RWPE1 (cell line): ENCODE results near the gene SPRED3.

Source experiments
- CTCF ChIA-PET: fragments of 350-600 bp; sonication (Branson Sonifier 250); formaldehyde crosslinking; extraction: SDS; loops from one replicate; lab custom pipeline; 2021; lab: Yijun Ruan, JAX
- POLR2A ChIA-PET: fragments of 400-600 bp; formaldehyde crosslinking; extraction: SDS; loops from one replicate; lab custom pipeline; 2020; ENCODE audit warnings: antibody characterized with exemption; ENCODE audit not compliant: low non-redundant PET; lab: Yijun Ruan, JAX
- DNase-seq: peaks from one replicate; pipeline ENCODE4 v3.0.0; 2012; ENCODE audit warnings: low spot score
- H3K27ac ChIP-seq: fragments of 450-650 bp; 2 replicates; pipeline ENCODE4 v1.5.1; 2017
- CTCF ChIP-seq: fragments of 450-650 bp; conservative IDR thresholded peaks from 2 replicates; pipeline ENCODE4 v1.5.1; 2017; ENCODE audit warnings: low read depth, mild to moderate bottlenecking

The SPRED3 gene

GRCh38 chr19:38371081-38371480 lies 17.4 kb upstream of the SPRED3 start:
- no peak for TF ChIP-seq CTCF
- no peak overlapping the region for H3K27ac ChIP-seq
- no peak for DNase-seq
- POLR2A ChIA-PET = no interaction called here
- CTCF ChIA-PET = no interaction called here

- no peak for TF ChIP-seq CTCF
- CTCF ChIA-PET = no interaction called here
- POLR2A ChIA-PET = no interaction called here
- H3K27ac ChIP-seq = peak overlapping the region; percentile 88
- DNase-seq = no peak
Measured at GRCh38 chr19:38373907-38374331, 14.6 kb upstream of the SPRED3 start.

- ChIA-PET POLR2A (interaction anchor here (0.6 to 1.9 kb wide), 3 partner anchors 13 to 86 kb away, joined by 3 to 14 read pairs (median 3); partner anchors contain the start of gene GGN), CTCF (interaction anchor here (0.7 kb wide), 1 partner anchor 116 kb away, joined by 4 read pairs; no protein-coding TSS in a partner anchor)
- TF ChIP-seq CTCF = no peak
- peak within 1 kb of the TSS; percentile 88 for H3K27ac ChIP-seq
- peak; percentile 97 for DNase-seq
Measured at GRCh38 chr19:38374332-38375097, 14.0 kb upstream of the SPRED3 start, which contains the start of gene PSMD8. Gene PSMD8, plus strand, starts transcription at chr19:38374571. Its CDS starts 31 bp downstream, at chr19:38374602.

- CTCF ChIA-PET = interaction anchor here (0.7 kb wide), 1 partner anchor 116 kb away, joined by 4 read pairs; no protein-coding TSS in a partner anchor
- TF ChIP-seq CTCF = no peak
- H3K27ac ChIP-seq = peak overlapping the region; percentile 88
- POLR2A ChIA-PET = interaction anchor here (1.9 kb wide), 1 partner anchor 13 kb away, joined by 14 read pairs; the partner anchor contains the start of gene GGN
- no peak for DNase-seq
Measured at GRCh38 chr19:38375098-38375493, 13.4 kb upstream of the SPRED3 start.

GRCh38 chr19:38375748-38376147 lies 12.7 kb upstream of the SPRED3 start:
- no peak for DNase-seq
- TF ChIP-seq CTCF = no peak
- ChIA-PET CTCF (no interaction called here), POLR2A (interaction anchor here (1.9 kb wide), 1 partner anchor 12 kb away, joined by 14 read pairs; the partner anchor contains the start of gene GGN)
- H3K27ac ChIP-seq = peak overlapping the region; percentile 88

- no peak for DNase-seq
- CTCF ChIA-PET = interaction anchor here (0.6 kb wide), 1 partner anchor 393 kb away, joined by 3 read pairs; no protein-coding TSS in a partner anchor
Measured at GRCh38 chr19:38376576-38376975, 11.9 kb upstream of the SPRED3 start.

More at GRCh38 chr19:38376576-38376975, 11.9 kb upstream of the SPRED3 start:
- POLR2A ChIA-PET = interaction anchor here (0.5 kb wide), 1 partner anchor 121 kb away, joined by 3 read pairs; no protein-coding TSS in a partner anchor
- peak overlapping the region; percentile 88 for H3K27ac ChIP-seq
- no peak for TF ChIP-seq CTCF
